Activated gamma-delta T cell (primary cell): ENCODE measurements around the gene PCSK9.
"Not testable (repeated sequence)": the region's sequence is repeated elsewhere in the genome, so short reads cannot be mapped to it uniquely, and the experiment has no call there.

Source experiments
- DNase-seq: peaks from one replicate; lab custom pipeline; 2025; lab: John Stamatoyannopoulos, UW

PCSK9 gene

GRCh38 chr1:55010194-55010886 lies 29.0 kb upstream of the PCSK9 start:
- no peak for DNase-seq

GRCh38 chr1:55010887-55011217 lies 28.5 kb upstream of the PCSK9 start:
- no peak for DNase-seq

- DNase-seq: no peak
Observed at GRCh38 chr1:55012661-55013060, 26.7 kb upstream of the PCSK9 start.

- DNase-seq: no peak
Observed at GRCh38 chr1:55015123-55015522, 24.2 kb upstream of the PCSK9 start.

DNA sequence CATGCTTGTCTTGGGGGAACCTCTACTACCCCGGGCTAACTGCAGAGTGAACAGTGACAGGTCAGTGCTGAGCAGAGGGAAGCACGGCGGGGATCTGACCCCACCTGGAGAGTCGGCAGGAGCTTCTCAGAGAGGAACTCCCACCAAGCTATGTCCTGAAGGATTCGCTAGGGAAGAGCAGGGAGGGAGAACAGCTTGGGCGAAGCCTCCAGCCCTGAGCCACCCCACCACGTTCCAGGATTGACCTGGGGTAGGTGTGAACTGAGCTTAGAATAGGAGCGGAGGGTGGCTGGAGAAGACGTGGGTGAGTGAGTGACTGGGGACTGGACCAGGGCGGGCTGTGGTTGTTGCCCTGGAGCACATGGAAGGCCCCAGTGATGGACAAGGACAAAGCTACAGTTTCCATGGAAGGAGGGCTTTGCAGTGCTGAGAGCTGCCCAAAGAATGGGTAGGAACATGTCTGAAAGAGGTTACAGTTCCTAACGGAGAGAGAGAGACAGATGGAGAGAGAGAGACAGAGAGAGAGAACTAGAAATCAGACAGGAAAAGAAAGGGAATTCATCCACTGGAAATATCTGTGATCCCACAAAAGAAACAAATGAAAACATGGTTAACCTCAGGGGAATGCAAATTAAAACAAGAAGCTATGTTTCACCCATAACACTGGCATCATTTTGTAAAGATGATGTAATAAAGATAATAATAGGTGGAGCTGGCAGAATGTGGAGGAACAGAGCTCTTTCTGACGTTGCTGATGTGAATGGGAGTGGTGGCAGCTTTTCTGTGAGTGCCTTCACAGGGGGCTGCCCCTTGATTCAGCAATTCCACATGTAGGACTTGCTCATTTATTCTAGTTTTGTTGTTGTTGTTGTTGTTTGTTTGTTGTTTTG lies 23.4 kb upstream of the PCSK9 start:
- no peak for DNase-seq

GRCh38 chr1:55018395-55018794 lies 21.0 kb upstream of the PCSK9 start:
- no peak for DNase-seq

DNA sequence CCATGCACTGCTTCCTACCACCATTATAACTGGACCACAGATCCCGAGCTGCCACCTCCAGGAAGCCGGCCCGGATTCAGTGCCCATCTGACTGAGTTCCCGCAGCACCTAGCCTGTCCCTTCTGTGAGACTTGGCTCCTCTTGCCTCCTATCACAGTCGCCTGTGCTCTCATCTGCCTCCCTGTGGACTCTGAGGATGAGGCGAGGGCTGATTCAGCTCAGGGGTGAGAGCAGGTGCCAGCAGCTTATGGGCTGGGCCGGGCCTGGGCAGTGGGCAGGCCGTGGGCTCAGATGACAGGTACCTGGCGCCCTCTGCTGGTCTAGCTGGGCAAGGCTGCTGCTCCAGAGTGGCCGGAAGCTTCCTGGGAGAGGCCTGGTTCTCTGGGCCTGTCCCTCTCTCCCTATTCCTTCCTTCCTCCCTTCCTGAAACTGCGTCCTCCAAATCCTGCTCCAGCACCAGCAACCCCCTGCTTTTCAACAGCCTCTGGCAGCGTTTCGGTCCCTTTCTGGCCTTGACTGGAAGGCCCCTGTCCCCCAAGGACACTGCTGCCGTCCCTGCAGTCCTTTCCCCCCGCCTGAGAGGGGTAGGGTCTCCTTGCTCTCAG lies 17.3 kb upstream of the PCSK9 start:
- DNase-seq: no peak

DNA sequence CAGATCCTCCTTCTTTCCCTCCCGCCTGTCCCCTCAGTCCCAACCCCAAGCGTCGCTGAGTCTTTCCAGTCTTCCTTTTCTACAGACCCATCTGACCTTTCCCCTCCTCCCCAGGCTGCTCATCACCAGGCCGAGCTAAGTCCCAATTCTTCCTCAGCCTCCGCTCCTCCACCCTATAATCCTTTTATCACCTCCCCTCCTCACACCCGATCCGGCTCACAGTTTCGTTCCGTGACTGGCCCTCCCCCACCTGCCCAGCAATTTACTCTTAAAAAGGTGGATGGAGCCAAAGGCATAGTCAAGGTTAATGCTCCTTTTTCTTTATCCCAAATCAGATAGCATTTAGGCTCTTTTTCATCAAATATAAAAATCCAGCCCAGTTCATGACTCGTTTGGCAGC lies 15.2 kb upstream of the PCSK9 start:
- DNase-seq: not testable (repeated sequence)

- DNase-seq: not testable (repeated sequence)
Observed at GRCh38 chr1:55026682-55027081, 12.7 kb upstream of the PCSK9 start.

DNA sequence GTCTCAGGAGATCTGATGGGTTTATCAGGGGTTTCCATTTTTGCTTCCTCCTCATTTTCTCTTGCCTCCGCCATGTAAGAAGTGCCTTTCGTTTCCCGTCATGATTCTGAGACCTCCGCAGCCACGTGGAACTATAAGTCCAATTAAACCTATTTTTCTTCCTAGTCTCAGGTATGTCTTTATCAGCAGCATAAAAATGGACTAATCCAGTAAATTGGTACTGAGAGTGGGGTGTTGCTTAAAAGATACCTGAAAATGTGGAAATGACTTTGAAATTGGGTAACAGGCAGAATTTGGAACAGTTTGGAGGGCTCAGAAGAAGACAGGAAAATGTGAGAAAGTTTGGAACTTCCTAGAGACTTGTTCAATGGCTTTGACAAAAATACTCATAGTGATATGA lies 8.2 kb upstream of the PCSK9 start:
- DNase-seq: not testable (repeated sequence)

DNA sequence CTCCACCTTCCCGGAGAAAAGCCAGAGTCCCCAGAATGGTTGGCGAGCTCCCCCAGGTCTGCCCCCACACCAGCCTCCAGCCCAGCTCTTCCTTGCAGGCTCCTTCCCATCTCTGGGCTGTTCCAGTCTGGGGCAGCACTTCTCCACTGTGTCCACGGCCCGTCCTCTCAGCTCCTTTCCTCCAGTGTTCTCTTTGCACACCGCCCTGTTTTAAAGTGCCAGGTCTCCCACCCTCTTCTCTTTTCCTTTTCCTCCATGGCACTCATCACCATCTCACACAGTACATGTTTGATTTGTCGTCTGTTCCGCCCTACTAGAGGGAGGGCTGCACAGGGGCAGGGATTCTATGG lies 6.1 kb upstream of the PCSK9 start:
- no peak for DNase-seq

GRCh38 chr1:55034476-55035133 lies 4.7 kb upstream of the PCSK9 start:
- DNase-seq: no peak

DNA sequence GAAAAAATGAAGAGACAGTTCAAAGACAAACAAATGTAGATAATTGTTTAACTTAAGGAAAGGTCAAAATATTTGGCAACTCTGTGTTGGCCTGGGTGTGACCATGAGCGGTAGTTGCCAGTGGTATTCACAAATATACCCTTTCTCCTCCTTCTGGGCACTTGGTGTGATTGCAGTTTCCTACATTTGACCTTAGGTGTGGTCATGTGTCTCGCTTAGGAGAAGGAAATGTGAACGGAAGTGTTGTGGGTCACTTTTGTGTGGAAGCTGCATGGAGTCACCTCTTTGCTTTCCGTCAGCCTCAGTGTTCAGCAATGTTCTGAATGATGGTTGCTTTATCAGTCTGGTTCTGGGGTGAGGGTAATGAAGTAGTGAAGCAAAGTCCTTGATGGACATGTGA lies 3.4 kb upstream of the PCSK9 start:
- DNase-seq: no peak

GRCh38 chr1:55037733-55038551 lies 1.4 kb upstream of the PCSK9 start:
- no peak for DNase-seq

GRCh38 chr1:55038552-55038838 lies 853 bp upstream of the PCSK9 start:
- no peak for DNase-seq

- DNase-seq: no peak
Observed at GRCh38 chr1:55038974-55039341, 390 bp upstream of the PCSK9 start.

- no peak for DNase-seq
Observed at GRCh38 chr1:55040083-55040932, 960 bp downstream of the PCSK9 start.

DNA sequence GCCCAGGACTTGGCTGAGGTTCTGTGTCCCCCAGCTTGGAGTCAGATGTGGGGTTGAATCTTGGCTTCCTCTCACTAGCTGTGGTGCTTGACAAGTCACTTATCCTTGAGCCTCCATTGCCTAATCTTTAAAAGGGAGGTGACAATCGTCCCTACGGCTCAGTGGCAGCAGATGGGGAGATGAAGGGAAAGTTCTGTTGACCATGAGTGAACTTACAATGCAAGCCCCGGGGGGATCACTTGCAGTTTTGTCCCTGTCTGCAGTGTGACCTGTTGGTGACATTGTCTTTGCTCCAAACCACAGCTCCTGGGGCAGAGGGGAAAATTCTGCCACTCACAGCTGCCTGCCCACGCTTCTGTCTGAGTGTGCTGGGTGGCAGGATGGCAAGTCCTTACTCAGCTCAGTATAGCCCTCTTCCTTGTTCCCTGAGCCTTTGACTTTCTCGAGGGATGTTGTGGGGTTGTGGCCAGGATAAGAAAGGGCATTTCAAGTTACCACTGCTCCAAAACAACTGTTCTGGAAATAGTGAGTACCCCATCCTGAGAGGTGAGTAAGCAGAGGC lies 1.7 kb downstream of the PCSK9 start:
- no peak for DNase-seq

- DNase-seq: no peak
Observed at GRCh38 chr1:55041613-55042012, 2.3 kb downstream of the PCSK9 start.

DNA sequence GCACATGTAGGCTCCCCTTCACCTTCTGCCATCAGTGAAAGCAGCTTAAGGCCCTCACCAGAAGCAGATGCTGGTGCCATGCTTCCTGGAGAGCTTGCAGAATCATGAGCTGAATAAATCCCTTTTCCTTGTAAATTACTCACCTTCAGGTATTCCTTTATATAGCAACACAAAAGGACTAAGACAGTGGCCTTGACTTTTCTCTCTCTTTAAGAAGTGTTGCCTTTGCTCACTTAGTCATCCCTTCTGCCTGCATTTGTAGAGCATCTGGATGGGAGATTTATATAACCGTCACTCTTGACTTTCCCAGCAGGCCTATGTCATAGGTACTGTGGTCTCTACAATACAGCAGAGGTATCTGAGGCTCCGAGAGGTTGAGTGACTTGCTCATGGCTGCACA lies 3.7 kb downstream of the PCSK9 start:
- no peak for DNase-seq

- DNase-seq: no peak
Observed at GRCh38 chr1:55043726-55044125, 4.4 kb downstream of the PCSK9 start.
